GM18867 (cell line): ENCODE measurements around the gene ZNF256.

Experiments
- ATAC-seq: cut with Tn5 transposase; IDR thresholded peaks from one replicate; pipeline ENCODE4 v1.9.1; 2021; ENCODE audit warnings: mild to moderate bottlenecking, moderate library complexity; ENCODE audit not compliant: unreplicated experiment

The ZNF256 gene

GRCh38 chr19:57900311-57900710 is 47.2 kb downstream of the ZNF256 start:
- ATAC-seq, result no peak
